Left ventricle myocardium inferior (tissue), 1 donor: ENCODE results near the gene ZNF560. TPM values are rescaled to one million over a fixed set of nuclear protein-coding genes. Genes with fewer than 3 reads are reported as not detected.

Source experiments
- DNase-seq: peaks from one replicate; pipeline ENCODE4 v3.0.0-alpha.2; 2020
- H3K27ac ChIP-seq: fragments of 200-600 bp; replicated peaks from 2 replicates; pipeline ENCODE4 v1.8.0; 2021
- H3K27me3 ChIP-seq: fragments of 200-600 bp; 2 replicates; pipeline ENCODE4 v1.8.0; 2021; ENCODE audit warnings: low read depth
- H3K36me3 ChIP-seq: fragments of 200-600 bp; 2 replicates; pipeline ENCODE4 v1.8.0; 2021
- H3K4me1 ChIP-seq: fragments of 200-600 bp; 2 replicates; pipeline ENCODE4 v1.8.0; 2021
- H3K4me3 ChIP-seq: fragments of 200-600 bp; 2 replicates; pipeline ENCODE4 v1.8.0; 2021; ENCODE audit warnings: mild to moderate bottlenecking, moderate library complexity
- H3K9me3 ChIP-seq: fragments of 200-600 bp; replicated peaks from 2 replicates; pipeline ENCODE4 v1.8.0; 2021
- CTCF ChIP-seq: fragments of 200-600 bp; IDR thresholded peaks from 2 replicates; pipeline ENCODE4 v1.8.0; 2021; ENCODE audit warnings: antibody characterized with exemption, mild to moderate bottlenecking, borderline replicate concordance
- intact Hi-C: fragments of 100-400 bp; cut with micrococcal nuclease; formaldehyde crosslinking; loops from one replicate; pipeline ENCODE4 v1.11.0; 2022
- total RNA-seq: library from RNA; stranded (reverse); fragmentation: NEBNext Ultra II Directional; extraction: Animal tissue kit (Norgen Biotek cat#: 25700); gene quantifications from one replicate; pipeline ENCODE4 v1.2.1, GENCODE V29; 2021
- donor health status: DM: no; HTN: yes; CAD: no; lungs with severe emphysema.

ZNF560 gene
- total RNA-seq, 1 donor from 2014 or later: 0.16 TPM

GRCh38 chr19:9461938-9462337 lies 36.5 kb downstream of the ZNF560 start:
- Histone ChIP-seq H3K27ac (no peak overlapping the region), H3K4me3 (no peak overlapping the region), H3K9me3 (peaks cover 95% of the 10 kb centered on the region), H3K36me3 (peaks cover 15% of the 10 kb centered on the region), H3K4me1 (no peaks in the 10 kb centered on the region), H3K27me3 (no peaks in the 10 kb centered on the region)
- intact Hi-C loops: no loop called here
- no peak for DNase-seq
- no peak for TF ChIP-seq CTCF

GRCh38 chr19:9456018-9456689 lies 42.3 kb downstream of the ZNF560 start:
- Histone ChIP-seq H3K27me3 (no peaks in the 10 kb centered on the region), H3K27ac (no peak overlapping the region), H3K4me1 (no peaks in the 10 kb centered on the region), H3K4me3 (no peak overlapping the region), H3K36me3 (peaks cover 7% of the 10 kb centered on the region), H3K9me3 (peaks cover 95% of the 10 kb centered on the region)
- intact Hi-C loops: no loop called here
- no peak for TF ChIP-seq CTCF
- no peak for DNase-seq

- Histone ChIP-seq H3K27ac (no peak overlapping the region), H3K9me3 (peaks cover 95% of the 10 kb centered on the region)
These were observed 44.5 kb downstream of the ZNF560 start for GRCh38 chr19:9453953-9454352.

GRCh38 chr19:9445037-9445436 lies 53.4 kb downstream of the ZNF560 start:
- H3K4me1 ChIP-seq: no peaks in the 10 kb centered on the region
- H3K36me3 ChIP-seq: peaks cover 32% of the 10 kb centered on the region
- H3K9me3 ChIP-seq: peaks cover 98% of the 10 kb centered on the region
- no peak overlapping the region for H3K27ac ChIP-seq
- H3K27me3 ChIP-seq: no peaks in the 10 kb centered on the region
- no peak for TF ChIP-seq CTCF
- intact Hi-C loops: no loop called here
- DNase-seq: no peak
- no peak overlapping the region for H3K4me3 ChIP-seq

More at GRCh38 chr19:9453953-9454352, 44.5 kb downstream of the ZNF560 start:
- TF ChIP-seq CTCF: no peak
- no peaks in the 10 kb centered on the region for H3K36me3 ChIP-seq
- H3K4me1 ChIP-seq: no peaks in the 10 kb centered on the region
- no peaks in the 10 kb centered on the region for H3K27me3 ChIP-seq
- no peak for DNase-seq
- intact Hi-C loops: no loop called here
- no peak overlapping the region for H3K4me3 ChIP-seq

GRCh38 chr19:9436358-9436757 lies 62.1 kb downstream of the ZNF560 start:
- Histone ChIP-seq H3K4me3 (peak overlapping the region; percentile 87), H3K9me3 (peaks cover 20% of the 10 kb centered on the region), H3K27me3 (no peaks in the 10 kb centered on the region), H3K36me3 (peaks cover 28% of the 10 kb centered on the region), H3K27ac (no peak overlapping the region), H3K4me1 (peaks cover 32% of the 10 kb centered on the region)
- TF ChIP-seq CTCF: no peak
- intact Hi-C loops: no loop called here
- DNase-seq: no peak
